Stimulated activated CD4-positive, alpha-beta T cell treated with anti-CD3 and anti-CD28 coated beads, Interleukin-4, amount 100 ng/mL, for 4 hours (primary cell): ENCODE measurements around the gene SCAANT1.

Source experiments
- DNase-seq, 2 experiments: peaks; one replicate each; pipeline ENCODE4 v3.0.0-alpha.2; 2020

Gene SCAANT1

GRCh38 chr3:63933459-63933858 lies 21.3 kb upstream of the SCAANT1 start:
- no peak for DNase-seq

GRCh38 chr3:63932509-63933212 lies 20.5 kb upstream of the SCAANT1 start:
- DNase-seq: no peak

GRCh38 chr3:63931290-63931689 lies 19.1 kb upstream of the SCAANT1 start:
- DNase-seq: no peak

DNA sequence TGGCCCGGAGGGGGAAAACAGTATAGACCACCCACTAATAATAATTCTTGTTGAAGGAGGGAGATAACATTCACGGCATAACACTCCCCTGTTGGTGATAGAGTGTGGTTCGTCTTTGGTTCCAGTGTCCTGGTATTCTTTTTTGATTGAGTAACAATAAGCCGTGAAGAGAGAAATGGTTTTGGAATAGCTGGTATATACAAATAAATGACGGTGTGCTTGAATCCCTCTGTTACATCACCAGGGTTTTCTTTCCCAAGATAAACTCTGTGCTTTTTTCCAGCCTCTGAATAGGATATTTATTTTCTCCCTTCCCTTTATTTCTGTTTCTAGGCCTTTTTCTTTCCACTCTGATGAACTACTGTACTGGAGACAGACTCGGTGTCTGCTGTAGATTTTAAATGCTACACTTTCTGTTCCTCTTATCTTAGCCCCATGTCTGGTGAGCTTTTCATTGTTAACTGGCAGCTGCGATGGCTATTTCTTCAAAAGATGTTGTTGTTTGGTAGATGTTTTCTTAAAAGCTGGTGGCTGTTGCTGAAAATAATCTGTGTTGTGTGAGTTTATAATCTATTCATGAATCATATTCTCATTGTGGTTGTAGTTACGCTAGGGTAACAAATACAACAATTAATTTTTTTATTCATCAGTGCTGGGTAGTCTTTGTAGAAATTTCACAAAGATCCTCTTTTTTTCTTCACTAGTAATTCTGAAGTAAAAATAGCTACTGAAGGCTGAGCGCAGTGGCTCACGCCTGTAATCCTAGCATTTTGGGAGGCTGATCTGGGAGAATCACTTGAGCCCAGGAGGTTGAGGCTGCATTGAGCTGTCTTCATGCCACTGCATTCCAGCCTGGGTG lies 15.5 kb upstream of the SCAANT1 start:
- DNase-seq: no peak

DNA sequence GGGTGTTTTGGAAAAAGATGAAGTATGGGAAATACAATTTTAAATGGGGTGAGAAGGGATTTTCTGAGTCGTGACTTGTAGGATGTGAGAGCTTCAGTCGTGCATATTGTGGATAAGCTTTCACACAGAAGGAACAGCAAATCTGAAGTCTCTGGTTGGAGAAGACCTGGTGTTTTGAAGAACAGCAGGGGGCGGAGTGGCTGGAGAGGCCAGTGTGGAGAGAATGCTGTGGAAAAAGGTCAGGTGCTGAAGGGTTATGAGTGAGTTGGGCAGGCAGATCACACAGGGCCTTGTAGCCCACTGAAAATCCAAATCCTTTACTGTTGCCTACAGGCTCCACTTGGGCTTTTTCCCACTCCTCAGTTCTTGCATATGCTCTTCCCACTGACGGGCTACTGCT lies 14.1 kb upstream of the SCAANT1 start:
- no peak for DNase-seq

- DNase-seq: no peak
Measured at GRCh38 chr3:63922491-63923199, 10.5 kb upstream of the SCAANT1 start.

GRCh38 chr3:63921741-63922482 lies 9.7 kb upstream of the SCAANT1 start:
- no peak for DNase-seq

DNA sequence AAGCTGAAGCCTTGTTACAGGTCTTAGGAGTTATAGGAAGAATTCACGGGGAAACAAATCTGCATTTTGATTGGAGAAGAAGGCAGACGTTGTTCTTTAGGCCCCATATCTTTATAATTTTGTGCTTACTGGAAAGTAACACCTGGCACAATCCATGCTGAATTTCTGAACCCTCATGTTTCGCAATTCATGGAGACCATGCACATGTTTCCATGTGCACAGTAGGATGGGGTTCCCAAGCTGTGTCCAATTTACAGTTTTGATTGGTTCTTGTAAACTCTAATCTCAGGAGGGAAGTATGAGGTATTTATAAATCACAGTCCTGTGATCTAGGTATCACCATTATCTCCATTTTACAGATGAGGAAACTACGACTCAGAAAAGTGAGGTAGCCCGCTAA lies 7.8 kb upstream of the SCAANT1 start:
- no peak for DNase-seq

DNA sequence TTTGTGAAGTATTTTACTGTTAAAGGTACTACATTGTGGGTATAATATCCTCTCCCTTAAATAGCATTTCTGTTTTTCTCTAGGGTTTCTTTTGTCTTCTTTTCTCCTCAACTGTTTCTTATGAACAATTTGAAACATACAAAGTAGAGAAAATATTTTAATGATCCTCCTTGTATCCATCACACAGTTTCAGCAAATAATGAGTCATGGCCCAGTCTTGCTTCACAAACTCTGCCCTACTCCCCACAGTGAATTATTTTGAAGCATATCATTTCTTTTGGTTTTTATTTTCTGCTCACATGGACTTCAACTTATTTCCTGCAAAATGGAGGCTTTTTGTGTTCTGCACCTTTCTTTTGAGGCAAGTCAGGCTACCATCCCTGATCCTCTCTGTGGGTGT lies 6.1 kb upstream of the SCAANT1 start:
- no peak for DNase-seq

DNA sequence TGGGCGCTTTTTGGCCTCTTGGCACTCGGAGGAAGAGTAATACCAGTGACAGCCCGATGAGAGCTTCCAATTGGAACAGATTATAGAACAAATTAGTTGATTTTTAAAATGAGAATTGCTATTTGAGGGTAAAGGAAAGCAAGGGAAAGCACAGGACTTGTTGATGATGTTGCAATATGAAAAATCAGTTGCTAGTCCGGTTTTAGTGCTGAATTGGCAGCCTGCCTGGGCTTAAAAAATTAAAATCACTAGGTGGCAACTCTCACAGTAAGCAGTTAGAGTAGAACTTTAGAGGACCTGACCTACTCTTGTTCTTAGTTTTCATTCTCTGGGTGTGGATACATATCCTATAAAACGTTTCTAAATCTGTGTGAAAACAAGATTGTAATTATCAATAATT lies 2.1 kb upstream of the SCAANT1 start:
- DNase-seq: no peak

DNA sequence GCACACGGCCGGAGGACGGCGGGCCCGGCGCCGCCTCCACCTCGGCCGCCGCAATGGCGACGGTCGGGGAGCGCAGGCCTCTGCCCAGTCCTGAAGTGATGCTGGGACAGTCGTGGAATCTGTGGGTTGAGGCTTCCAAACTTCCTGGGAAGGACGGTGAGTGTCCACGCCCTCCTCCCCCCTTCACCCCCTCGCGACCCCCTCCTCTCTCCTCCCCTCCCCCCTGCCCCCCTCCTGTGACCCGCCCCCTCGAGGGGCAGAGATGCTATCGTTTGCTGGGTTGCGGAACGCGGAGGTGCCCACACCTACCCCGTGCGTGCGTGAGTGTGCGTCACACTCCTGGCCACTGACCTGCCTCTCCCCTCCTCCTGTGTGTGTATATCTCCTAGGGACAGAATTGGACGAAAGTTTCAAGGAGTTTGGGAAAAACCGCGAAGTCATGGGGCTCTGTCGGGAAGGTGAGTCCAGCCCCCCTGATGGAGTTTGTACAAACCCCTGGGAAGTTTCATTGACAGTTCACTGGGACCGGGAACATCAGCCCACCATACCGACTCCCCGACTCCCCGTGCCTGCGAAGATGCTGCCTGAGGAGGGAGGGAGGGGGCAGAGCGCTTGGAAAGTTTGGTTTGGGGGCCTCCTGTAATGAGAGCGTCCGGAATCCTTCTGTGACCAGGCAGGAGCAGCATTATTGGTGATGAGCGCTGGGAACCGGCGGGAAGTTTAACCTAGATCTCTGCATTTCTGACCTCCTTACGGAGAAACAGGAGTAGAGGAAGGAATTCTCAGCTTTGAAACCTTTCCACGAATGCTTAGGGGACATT lies 795 bp upstream of the SCAANT1 start:
- DNase-seq: peak; percentile 45 to 52

DNA sequence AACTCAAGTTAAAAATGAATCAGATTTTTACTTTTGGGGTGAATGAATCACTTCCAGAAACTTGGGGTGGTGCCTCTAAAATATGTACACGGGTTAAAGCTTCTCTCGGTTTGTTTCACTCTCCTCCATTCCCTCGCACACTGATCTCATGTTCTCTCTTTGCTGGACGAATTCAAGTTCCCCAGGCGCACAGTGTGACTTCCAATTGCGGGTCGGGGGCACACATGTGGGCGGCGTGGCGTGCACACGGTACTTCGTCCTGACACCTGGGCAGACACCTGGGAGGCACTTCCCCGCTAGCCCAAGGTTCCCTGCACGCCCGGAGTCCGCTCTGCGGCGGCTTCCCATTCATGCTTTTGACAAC lies 692 bp downstream of the SCAANT1 start:
- DNase-seq: no peak

GRCh38 chr3:63910891-63911290 lies 1.3 kb downstream of the SCAANT1 start:
- DNase-seq: no peak

- DNase-seq: no peak
Measured at GRCh38 chr3:63910001-63910400, 2.2 kb downstream of the SCAANT1 start.

GRCh38 chr3:63909431-63909830 lies 2.8 kb downstream of the SCAANT1 start:
- DNase-seq: no peak

- no peak for DNase-seq
Measured at GRCh38 chr3:63908776-63909175, 3.4 kb downstream of the SCAANT1 start.

GRCh38 chr3:63908081-63908736 lies 4.0 kb downstream of the SCAANT1 start:
- no peak for DNase-seq

DNA sequence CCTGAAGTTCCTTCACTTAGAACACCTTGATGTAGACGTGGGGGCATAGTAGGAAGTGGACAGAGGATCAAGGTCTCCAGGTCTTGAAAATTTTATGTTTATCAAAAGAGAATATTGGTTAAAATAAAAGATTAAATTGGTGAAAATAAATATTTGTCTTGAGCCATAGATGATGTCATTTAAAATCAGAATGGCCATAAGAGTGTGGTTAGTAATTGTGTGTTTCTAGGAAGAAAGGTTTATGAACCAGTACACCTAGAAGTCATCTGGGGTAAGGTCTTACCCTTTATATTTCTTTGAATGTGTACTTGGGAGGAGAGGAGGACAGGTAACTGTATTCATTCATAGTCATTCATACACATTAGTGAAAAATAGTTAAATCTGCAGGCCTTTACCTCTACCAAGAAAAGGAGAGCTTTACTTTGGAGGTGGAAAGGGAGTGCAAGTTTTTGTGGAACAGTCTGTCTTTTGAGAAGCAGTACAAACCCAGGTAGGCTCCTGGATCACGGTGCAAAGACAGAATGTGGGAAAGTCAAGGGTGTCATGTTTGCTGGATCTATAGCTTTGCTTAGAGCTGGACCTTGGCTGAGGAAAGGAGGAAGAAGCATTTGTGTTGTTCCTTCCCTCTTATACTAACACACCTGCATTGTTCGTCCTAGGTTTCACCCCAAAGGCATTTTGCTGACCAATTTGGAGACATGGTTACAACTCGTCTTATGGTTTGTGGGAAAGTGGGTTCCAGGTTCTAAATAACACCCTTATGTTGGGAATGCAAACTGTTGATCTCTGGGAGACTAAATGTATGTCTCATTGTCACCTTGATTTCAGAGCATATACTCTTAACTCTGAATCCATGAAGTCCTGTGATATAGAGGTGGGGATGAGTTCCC lies 6.2 kb downstream of the SCAANT1 start:
- DNase-seq: no peak

DNA sequence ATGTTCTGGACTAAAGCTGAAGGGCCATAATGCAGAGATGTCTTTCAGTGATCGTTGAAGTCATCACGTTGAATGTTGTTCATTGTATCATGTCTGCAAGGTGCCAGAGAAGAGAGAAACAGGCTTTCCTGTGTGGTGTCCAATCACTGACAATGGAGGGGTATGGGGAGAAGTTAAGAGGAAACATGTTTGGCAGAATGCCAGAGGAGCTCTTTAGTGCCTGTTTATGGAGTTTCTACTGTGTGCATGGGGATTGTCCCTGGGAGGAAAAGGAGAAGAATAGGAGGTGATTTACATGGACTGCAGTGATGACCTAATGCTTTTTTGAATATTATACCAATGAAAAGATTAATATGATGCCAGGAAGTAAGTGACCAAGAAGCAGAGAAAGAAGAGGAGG lies 11.7 kb downstream of the SCAANT1 start:
- DNase-seq: no peak

GRCh38 chr3:63900010-63900409 lies 12.2 kb downstream of the SCAANT1 start:
- DNase-seq: no peak
